K562 treated with DMSO at 1 percent for 24 hours (cell line): ENCODE data around the gene POU6F1. TPM values are rescaled to one million over a fixed set of nuclear protein-coding genes. Genes with fewer than 3 reads are reported as not detected.

Experiments used
- total RNA-seq: library from RNA; unstranded; fragments of 300-600 nt; gene quantifications from 2 replicates; pipeline ENCODE4 v1.2.3, GENCODE V29; 2022; ENCODE audit warnings: low read depth; ENCODE audit not compliant: insufficient read depth

POU6F1 gene, protein sequence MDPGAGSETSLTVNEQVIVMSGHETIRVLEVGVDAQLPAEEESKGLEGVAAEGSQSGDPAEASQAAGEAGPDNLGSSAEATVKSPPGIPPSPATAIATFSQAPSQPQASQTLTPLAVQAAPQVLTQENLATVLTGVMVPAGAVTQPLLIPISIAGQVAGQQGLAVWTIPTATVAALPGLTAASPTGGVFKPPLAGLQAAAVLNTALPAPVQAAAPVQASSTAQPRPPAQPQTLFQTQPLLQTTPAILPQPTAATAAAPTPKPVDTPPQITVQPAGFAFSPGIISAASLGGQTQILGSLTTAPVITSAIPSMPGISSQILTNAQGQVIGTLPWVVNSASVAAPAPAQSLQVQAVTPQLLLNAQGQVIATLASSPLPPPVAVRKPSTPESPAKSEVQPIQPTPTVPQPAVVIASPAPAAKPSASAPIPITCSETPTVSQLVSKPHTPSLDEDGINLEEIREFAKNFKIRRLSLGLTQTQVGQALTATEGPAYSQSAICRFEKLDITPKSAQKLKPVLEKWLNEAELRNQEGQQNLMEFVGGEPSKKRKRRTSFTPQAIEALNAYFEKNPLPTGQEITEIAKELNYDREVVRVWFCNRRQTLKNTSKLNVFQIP
- 3.2 and 3.3 TPM in 2 replicates for total RNA-seq

DNA sequence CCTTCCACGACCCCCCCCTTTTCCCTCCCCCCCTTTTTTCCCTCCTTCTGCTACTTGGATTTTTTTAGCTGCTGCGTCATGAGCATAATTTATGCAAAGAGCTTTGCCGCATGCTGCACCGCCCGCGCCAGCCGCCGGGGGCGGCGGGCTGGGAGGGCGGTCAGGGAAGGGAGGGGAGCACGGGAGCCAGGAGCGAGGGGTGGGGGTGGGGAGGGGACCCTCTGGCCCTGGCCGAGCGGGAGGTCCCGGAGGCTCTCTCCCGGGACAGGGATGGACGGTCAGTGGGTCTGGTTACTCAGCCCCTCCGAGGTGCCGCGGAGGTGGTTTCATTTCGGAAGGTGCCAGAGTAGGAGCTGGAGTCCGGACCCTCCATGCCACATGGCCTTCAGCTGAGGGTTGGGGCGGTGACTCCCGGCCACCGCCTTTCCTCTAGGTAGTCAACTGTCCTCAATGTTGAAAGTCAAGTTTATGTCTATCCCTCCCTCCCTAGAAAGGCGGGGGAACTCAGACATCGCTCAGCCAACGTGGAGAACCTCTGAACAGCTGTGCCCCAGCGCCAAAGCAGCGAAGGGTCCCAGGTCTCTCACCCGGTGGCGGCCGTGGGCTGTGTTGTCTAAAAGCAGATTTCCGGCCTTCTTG is at the start of gene POU6F1:
Gene POU6F1 (minus strand): TSS at position 95 of the 639 bp plus-strand sequence. CDS start 11,226 bp downstream, outside the sequence.

DNA sequence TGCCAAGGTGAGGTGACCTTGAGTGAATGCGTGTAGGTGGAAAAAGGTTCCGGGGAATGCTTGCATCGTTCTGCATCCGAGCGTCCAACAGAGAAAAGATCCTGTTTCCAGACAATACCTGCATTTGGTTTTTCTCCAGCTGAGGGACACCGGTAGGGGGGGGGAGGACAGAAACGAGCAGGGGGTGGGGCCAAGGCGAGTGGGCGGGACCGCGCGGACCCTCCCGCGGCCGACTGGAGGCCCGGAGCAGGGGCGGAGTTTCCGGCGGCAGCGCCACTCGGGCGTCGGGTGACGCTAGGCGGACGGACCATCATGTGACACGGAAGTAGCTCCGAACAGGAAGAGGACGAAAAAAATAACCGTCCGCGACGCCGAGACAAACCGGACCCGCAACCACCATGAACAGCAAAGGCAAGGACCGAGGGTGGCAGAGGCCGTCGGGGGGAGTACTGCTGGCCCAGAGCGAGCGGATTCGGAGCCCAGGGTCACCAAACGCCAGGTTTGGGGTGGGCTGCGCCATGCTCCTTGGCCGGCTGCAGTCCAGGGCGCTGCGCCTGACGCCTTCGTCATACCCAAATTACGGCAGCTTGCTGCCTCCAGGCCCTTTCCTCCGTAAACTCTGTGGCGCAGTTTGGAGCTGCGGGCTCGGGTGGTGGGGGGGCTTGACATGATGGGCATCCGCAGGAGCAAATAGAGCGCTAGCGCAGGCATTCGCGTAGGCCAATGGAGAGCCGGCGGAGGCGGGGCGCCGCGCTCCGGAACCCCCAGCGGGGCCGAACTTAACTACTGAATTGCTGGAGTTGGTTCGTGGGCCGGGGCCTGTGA is 20.9 kb upstream of the POU6F1 start, which contains the start of gene DAZAP2:
Gene DAZAP2 (plus strand): TSS at position 317 of the 825 bp plus-strand sequence. CDS start 82 bp downstream, at position 399.

GRCh38 chr12:51172515-51173431 is 45.1 kb downstream of the POU6F1 start, which contains the start of gene TFCP2:
Gene TFCP2 (minus strand): TSS chr12:51173135. CDS start chr12:51172422, 713 bp downstream.

Other genes with a start within 250 kb of the POU6F1 start
- gene SLC11A2, start 191.7 kb downstream of the POU6F1 start, total RNA-seq, result 19.8 and 20.7 TPM in 2 replicates
- gene LETMD1, start 169.7 kb downstream of the POU6F1 start, total RNA-seq, result 96.5 and 101 TPM in 2 replicates
- gene CSRNP2, start 134.5 kb downstream of the POU6F1 start, total RNA-seq, result 21.6 and 28.9 TPM in 2 replicates
- 13.5 and 17.2 TPM in 2 replicates for gene TFCP2, start 44.9 kb downstream of the POU6F1 start, total RNA-seq
- gene DAZAP2, start 20.8 kb upstream of the POU6F1 start, total RNA-seq, result 252 TPM in 2 replicates
- gene SMAGP, start 52.4 kb upstream of the POU6F1 start, total RNA-seq, result 23.6 and 25.7 TPM in 2 replicates
- gene BIN2, start 106.1 kb upstream of the POU6F1 start, total RNA-seq, result 0.32 and 0.41 TPM in 2 replicates
- not detected in 2 replicates for gene CELA1, start 128.6 kb upstream of the POU6F1 start, total RNA-seq
- 9.9 and 10.1 TPM in 2 replicates for gene GALNT6, start 173.3 kb upstream of the POU6F1 start, total RNA-seq
- gene SLC4A8, start 206.8 kb upstream of the POU6F1 start, total RNA-seq, result 0.05 TPM in 1 of 2 replicates, not detected in the other